GM06990 (cell line): ENCODE measurements around the gene CFAP161.

Experiments used
- DNase-seq: peaks from one replicate; pipeline ENCODE4 v3.0.0-alpha.2; 2011; ENCODE audit not compliant: insufficient read length; ENCODE audit errors: extremely low read depth
- H3K27me3 ChIP-seq: replicated peaks from 2 replicates; pipeline ENCODE4 v1.6.0; 2011; ENCODE audit warnings: low read length; ENCODE audit not compliant: control insufficient read depth, insufficient read depth
- H3K36me3 ChIP-seq: 2 replicates; pipeline ENCODE4 v1.5.1; 2011; ENCODE audit warnings: low read length; ENCODE audit not compliant: control insufficient read depth, insufficient read depth
- H3K4me3 ChIP-seq: replicated peaks from 2 replicates; pipeline ENCODE4 v1.5.1; 2011; ENCODE audit warnings: low read depth, mild to moderate bottlenecking, control low read depth, low read length
- TF ChIP-seq, protein P1 (sequence below): IDR thresholded peaks from 2 replicates; pipeline ENCODE4 v1.5.1; 2011; ENCODE audit warnings: low read length, control low read depth, mild to moderate bottlenecking, inconsistent platforms; ENCODE audit not compliant: insufficient read depth, poor library complexity, severe bottlenecking

Gene CFAP161

DNA sequence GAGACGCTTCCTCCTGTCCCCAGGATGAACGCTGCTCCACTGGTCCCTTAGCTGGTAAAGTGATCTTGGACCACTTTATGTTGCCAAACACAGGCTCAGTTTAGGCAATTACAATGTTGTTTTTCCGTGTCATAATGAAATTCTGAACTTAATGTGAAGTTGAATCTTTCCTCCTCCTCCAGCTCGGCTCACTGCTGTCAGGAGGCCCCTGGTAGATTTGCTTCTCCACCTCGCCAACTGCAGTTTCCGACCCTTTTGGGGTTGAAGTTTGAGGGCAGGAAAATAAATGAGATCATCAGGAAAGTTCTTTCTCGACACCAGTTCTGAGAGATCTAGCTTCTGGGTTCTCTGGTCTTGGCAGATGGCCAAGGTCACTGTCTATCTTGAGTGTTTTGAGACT is 27.8 kb downstream of the CFAP161 start:
- no peak for DNase-seq
- no peaks in the 10 kb centered on the region; the same call in 1 of the 2 replicates for H3K27me3 ChIP-seq
- TF ChIP-seq, protein P1, sequence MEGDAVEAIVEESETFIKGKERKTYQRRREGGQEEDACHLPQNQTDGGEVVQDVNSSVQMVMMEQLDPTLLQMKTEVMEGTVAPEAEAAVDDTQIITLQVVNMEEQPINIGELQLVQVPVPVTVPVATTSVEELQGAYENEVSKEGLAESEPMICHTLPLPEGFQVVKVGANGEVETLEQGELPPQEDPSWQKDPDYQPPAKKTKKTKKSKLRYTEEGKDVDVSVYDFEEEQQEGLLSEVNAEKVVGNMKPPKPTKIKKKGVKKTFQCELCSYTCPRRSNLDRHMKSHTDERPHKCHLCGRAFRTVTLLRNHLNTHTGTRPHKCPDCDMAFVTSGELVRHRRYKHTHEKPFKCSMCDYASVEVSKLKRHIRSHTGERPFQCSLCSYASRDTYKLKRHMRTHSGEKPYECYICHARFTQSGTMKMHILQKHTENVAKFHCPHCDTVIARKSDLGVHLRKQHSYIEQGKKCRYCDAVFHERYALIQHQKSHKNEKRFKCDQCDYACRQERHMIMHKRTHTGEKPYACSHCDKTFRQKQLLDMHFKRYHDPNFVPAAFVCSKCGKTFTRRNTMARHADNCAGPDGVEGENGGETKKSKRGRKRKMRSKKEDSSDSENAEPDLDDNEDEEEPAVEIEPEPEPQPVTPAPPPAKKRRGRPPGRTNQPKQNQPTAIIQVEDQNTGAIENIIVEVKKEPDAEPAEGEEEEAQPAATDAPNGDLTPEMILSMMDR, result no peak
- no peaks in the 10 kb centered on the region for H3K36me3 ChIP-seq
- H3K4me3 ChIP-seq, result no peak overlapping the region

DNA sequence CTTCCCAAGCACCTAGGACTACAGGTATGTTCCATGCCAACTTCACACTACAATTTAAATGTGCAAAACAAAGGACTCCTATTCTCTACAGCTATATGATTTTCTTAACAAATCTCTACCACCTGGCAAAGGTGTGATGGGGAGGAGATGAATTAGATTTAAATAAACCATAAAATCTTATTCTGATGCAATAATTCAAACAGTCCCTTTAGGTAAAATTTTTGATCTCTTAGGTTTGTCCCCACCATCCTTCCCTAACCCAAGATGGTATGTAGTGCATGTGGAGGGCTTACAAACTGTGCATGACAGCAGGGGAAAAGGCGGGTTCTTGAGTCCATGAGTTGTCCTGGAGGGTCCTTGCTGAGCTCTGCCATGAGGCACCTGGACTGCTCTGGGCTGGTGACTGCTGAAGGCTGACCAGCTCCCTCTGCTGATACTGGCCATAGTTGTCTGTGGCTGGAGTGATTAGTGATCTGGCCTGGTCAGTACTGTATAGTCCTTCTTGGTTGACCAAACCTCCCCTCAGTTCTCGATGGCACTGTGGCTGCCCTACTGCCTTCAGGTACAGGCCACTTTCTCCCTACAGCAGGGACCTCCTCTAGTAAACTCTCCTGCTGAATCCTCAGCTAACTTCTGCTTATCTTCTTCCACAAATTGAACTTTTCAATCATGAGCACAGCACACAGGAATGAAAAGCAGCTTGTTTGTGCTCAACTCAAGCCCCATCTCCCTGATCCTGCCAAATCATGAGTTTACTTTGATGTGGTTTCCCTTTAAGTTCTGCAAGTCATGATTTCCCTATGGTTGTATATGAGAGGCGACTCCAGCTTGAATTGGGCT is 30.1 kb downstream of the CFAP161 start:
- no peak for DNase-seq
- H3K36me3 ChIP-seq, result no peaks in the 10 kb centered on the region

DNA sequence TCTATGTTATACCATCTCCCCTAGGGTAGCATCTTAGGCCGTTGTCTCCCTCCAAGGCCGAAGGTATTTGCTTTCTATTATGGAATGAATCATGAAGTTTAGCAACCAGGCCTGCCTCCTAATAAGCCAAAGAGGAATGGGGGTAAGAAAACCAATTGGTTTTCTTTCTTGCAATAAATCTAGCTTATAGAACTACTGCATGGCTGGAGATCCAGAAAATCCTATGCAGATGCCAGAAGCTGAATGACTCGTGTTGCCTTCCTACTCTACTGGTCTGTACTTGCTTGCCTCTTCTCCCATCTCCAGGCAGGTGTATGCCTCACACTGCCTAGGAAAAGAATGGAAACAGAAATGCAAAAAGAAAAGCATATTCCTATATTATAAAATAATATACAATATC is 31.5 kb downstream of the CFAP161 start:
- H3K36me3 ChIP-seq, result no peaks in the 10 kb centered on the region
- no peak for DNase-seq
- TF ChIP-seq, protein P1, result no peak
- no peaks in the 10 kb centered on the region; the same call in 1 of the 2 replicates for H3K27me3 ChIP-seq
- H3K4me3 ChIP-seq, result no peak overlapping the region

More for the DNA sequence above, 30.1 kb downstream of the CFAP161 start:
- no peaks in the 10 kb centered on the region; the same call in 1 of the 2 replicates for H3K27me3 ChIP-seq
- H3K4me3 ChIP-seq, result no peak overlapping the region
- TF ChIP-seq, protein P1, result no peak

DNA sequence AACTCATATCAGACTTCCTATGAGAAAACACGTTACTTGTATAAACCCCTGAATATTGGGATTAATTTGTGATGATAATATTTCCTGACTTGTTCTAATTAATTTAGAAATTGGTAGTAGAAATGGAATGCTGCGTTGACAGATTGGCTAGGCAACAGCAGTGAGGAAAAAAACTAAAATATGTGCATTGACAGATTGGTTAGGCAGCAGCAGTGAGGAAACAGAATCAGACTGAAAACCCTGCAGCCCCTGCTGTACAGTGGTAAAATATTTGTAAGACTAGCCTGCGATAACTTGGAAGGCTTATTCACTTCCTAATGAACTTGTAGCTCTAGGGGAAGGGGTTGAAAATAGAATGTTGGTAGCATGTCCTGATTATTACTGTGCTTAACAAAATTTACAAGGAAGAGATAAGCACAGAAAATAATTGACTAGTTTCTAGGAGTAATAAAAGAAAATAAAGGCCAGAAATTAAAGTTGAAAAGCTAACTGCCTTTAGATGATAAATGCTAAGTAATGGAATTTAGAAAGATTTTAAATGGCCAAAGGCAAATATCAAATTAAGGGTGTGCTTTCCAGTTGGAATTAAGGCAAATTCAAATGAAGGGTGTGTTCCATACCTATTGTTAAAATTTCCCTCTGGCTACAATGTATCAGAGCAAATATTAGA is 32.7 kb downstream of the CFAP161 start:
- DNase-seq, result no peak
- TF ChIP-seq, protein P1, result no peak
- no peak overlapping the region for H3K4me3 ChIP-seq
- H3K36me3 ChIP-seq, result no peaks in the 10 kb centered on the region
- H3K27me3 ChIP-seq, result no peaks in the 10 kb centered on the region; the same call in 1 of the 2 replicates

DNA sequence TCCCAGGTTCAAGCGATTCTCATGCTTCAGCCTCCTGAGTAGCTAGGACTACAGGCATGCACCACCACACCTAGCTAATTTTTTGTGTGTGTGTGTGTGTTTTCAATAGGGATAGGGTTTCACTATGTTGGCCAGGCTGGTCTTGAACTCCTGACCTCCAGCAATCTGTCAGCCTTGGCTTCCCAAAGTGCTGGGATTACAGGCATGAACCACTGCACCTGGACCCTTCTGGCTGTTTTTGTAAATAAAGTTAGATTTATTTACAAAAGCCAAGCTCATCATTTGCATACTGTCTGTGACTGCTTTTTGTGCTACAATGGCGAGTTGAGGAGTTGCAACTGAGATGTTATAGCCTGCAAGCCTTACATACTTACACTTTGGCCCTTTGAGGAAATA is 34.1 kb downstream of the CFAP161 start:
- H3K36me3 ChIP-seq, result no peaks in the 10 kb centered on the region
- TF ChIP-seq, protein P1, result no peak
- DNase-seq, result no peak
- no peak overlapping the region for H3K4me3 ChIP-seq
- H3K27me3 ChIP-seq, result no peaks in the 10 kb centered on the region; the same call in 1 of the 2 replicates
